SK-N-SH (cell line): ENCODE data around the gene ECI1. TPM values are rescaled to one million over a fixed set of nuclear protein-coding genes. Genes with fewer than 3 reads are reported as not detected.

ENCODE experiments used
- CTCF ChIA-PET: fragments of 300-600, 350-600 bp; formaldehyde crosslinking; extraction: SDS; loops from one replicate; lab custom pipeline; 2021; lab: Yijun Ruan, JAX
- POLR2A ChIA-PET: fragments of 350-600 bp; sonication (Branson Sonifier 250); formaldehyde crosslinking; extraction: SDS; loops from one replicate; lab custom pipeline; 2020; ENCODE audit warnings: antibody characterized with exemption, inconsistent platforms; lab: Yijun Ruan, JAX
- DNase-seq: peaks from one replicate; pipeline ENCODE4 v3.0.0; 2012
- H2AFZ ChIP-seq: fragments of 200-600 bp; sonication (generic); 2 replicates; pipeline ENCODE4 v1.8.1; 2016; ENCODE audit warnings: antibody characterized with exemption, mild to moderate bottlenecking, low read depth
- H3F3A ChIP-seq: fragments of 200-600 bp; sonication (generic); replicated peaks from 2 replicates; pipeline ENCODE3; 2016; ENCODE audit warnings: antibody characterized with exemption, mild to moderate bottlenecking; ENCODE audit not compliant: insufficient read depth
- H3K27ac ChIP-seq, 2 experiments: fragments of 200-500 bp in 1 of 2; fragments of 200-600 bp in 1 of 2; sonication (Bioruptor generic) in 1 of 2; sonication (generic), shearing (Covaris generic) in 1 of 2; 2 replicates each; pipeline versions ENCODE4 v1.5.1 to v1.6.1; 2014 to 2016; ENCODE audit warnings: low read depth in 2 of 2, inconsistent platforms in 1 of 2, low read length in 1 of 2, mild to moderate bottlenecking in 1 of 2, mixed read lengths in 1 of 2
- H3K27me3 ChIP-seq: fragments of 200-600 bp; sonication (generic), shearing (Covaris generic); 2 replicates; pipeline ENCODE4 v1.6.1; 2016; ENCODE audit warnings: mixed run types; ENCODE audit not compliant: insufficient read depth
- H3K36me3 ChIP-seq, 2 experiments: fragments of 200-500 bp in 1 of 2; fragments of 200-600 bp in 1 of 2; sonication (Bioruptor generic) in 1 of 2; sonication (generic) in 1 of 2; replicated peaks in 1 of 2; 2 replicates each; pipeline versions ENCODE3 to v1.5.1; 2014 to 2016; ENCODE audit warnings: low read length in 1 of 2, mild to moderate bottlenecking in 1 of 2; ENCODE audit not compliant: insufficient read depth in 2 of 2, control insufficient read depth in 1 of 2
- H3K4me1 ChIP-seq, 2 experiments: fragments of 200-500 bp in 1 of 2; fragments of 200-600 bp in 1 of 2; sonication (Bioruptor generic) in 1 of 2; sonication (generic), shearing (Covaris generic) in 1 of 2; 2 replicates each; pipeline versions ENCODE4 v1.5.1 to v1.6.1; 2014 to 2016; ENCODE audit warnings: low read depth in 1 of 2, low read length in 1 of 2, mixed run types in 1 of 2; ENCODE audit not compliant: insufficient read depth in 2 of 2, control insufficient read depth in 1 of 2
- H3K4me2 ChIP-seq: fragments of 200-600 bp; sonication (generic), shearing (Covaris generic); 2 replicates; pipeline ENCODE4 v1.6.1; 2017; ENCODE audit warnings: mixed run types
- H3K4me3 ChIP-seq, 2 experiments: fragments of 200-500 bp in 1 of 2; fragments of 200-600 bp in 1 of 2; sonication (Bioruptor generic) in 1 of 2; sonication (generic), shearing (Covaris generic) in 1 of 2; 2 replicates each; pipeline versions ENCODE4 v1.5.1 to v1.8.1; 2014 to 2016; ENCODE audit warnings: low read depth in 2 of 2, inconsistent platforms in 1 of 2, low read length in 1 of 2, mild to moderate bottlenecking in 1 of 2, mixed read lengths in 1 of 2, moderate library complexity in 1 of 2
- H3K79me2 ChIP-seq: fragments of 200-600 bp; sonication (generic); 2 replicates; pipeline ENCODE4 v1.8.1; 2017; ENCODE audit warnings: mild to moderate bottlenecking; ENCODE audit not compliant: insufficient read depth
- H3K9ac ChIP-seq: fragments of 200-600 bp; sonication (generic); 2 replicates; pipeline ENCODE4 v1.6.1; 2017; ENCODE audit warnings: mixed run types
- H3K9me2 ChIP-seq: fragments of 200-600 bp; sonication (generic); 2 replicates; pipeline ENCODE4 v1.6.1; 2017; ENCODE audit warnings: mixed run types
- H3K9me3 ChIP-seq: fragments of 200-600 bp; sonication (generic); 2 replicates; pipeline ENCODE4 v1.6.1; 2017; ENCODE audit warnings: mixed run types, mild to moderate bottlenecking, moderate library complexity
- H4K20me1 ChIP-seq: fragments of 200-600 bp; sonication (generic); 2 replicates; pipeline ENCODE4 v1.6.1; 2017; ENCODE audit warnings: mild to moderate bottlenecking, mixed run types; ENCODE audit not compliant: insufficient read depth
- CHD2 ChIP-seq: fragments of 150-350 bp; IDR thresholded peaks from 2 replicates; pipeline ENCODE4 v1.6.1; 2018; ENCODE audit warnings: low read length; ENCODE audit not compliant: partially characterized antibody
- ELF1 ChIP-seq: IDR thresholded peaks from 2 replicates; pipeline ENCODE4 v1.4.0; 2012
- EZH2phosphoT487 ChIP-seq: fragments of 200-600 bp; sonication (generic); IDR thresholded peaks from 2 replicates; pipeline ENCODE4 v1.6.1; 2017; ENCODE audit warnings: low read depth, mixed run types, mild to moderate bottlenecking, antibody characterized with exemption, moderate library complexity, borderline replicate concordance
- FOSL2 ChIP-seq: IDR thresholded peaks from 2 replicates; pipeline ENCODE4 v1.4.0; 2012; ENCODE audit warnings: low read depth, mild to moderate bottlenecking, moderate library complexity, borderline replicate concordance
- FOXJ3 ChIP-seq: sonication (generic); formaldehyde crosslinking; IDR thresholded peaks from 2 replicates; pipeline ENCODE4 v1.5.1; 2020; ENCODE audit warnings: mild to moderate bottlenecking, missing genetic modification reagents
- NFIC ChIP-seq: IDR thresholded peaks from 2 replicates; pipeline ENCODE4 v1.4.0; 2012; ENCODE audit warnings: borderline replicate concordance
- RAD21 ChIP-seq: IDR thresholded peaks from 2 replicates; pipeline ENCODE4 v1.6.1; 2012; ENCODE audit warnings: mild to moderate bottlenecking, low read length
- RFX5 ChIP-seq: IDR thresholded peaks from 2 replicates; pipeline ENCODE4 v1.6.1; 2012; ENCODE audit warnings: mild to moderate bottlenecking, improper control_type of control experiment, low read length
- RXRA ChIP-seq: IDR thresholded peaks from 2 replicates; pipeline ENCODE4 v1.4.0; 2012; ENCODE audit warnings: low read depth, mild to moderate bottlenecking, borderline replicate concordance
- SMC3 ChIP-seq: IDR thresholded peaks from 2 replicates; pipeline ENCODE4 v1.6.1; 2012; ENCODE audit warnings: low read depth, low read length, improper control_type of control experiment
- TEAD4 ChIP-seq: IDR thresholded peaks from 2 replicates; pipeline ENCODE4 v1.4.0; 2012; ENCODE audit warnings: mild to moderate bottlenecking, borderline replicate concordance; ENCODE audit not compliant: insufficient read depth
- WGBS: methylation state at CpG from one replicate; pipeline ENCODE4 v1.1.6; 2017; ENCODE audit warnings: low lambda C conversion rate; 5-methylcytosine and 5-hydroxymethylcytosine counted together
- polyA plus RNA-seq, 3 experiments: library from polyadenylated mRNA; depleted of rRNA; stranded (reverse); fragments of >200 nt; gene quantifications; 2 replicates each; pipeline ENCODE4 v1.2.3, GENCODE V29; 2012
- TF ChIP-seq, protein P1 (sequence below): IDR thresholded peaks from 2 replicates; pipeline ENCODE4 v1.4.0; 2012; ENCODE audit warnings: low read depth

ECI1 gene
- polyA plus RNA-seq, 1 of the 3 experiments (the other 2 are of a cell fraction), result 61.8 TPM

GRCh38 chr16:2208772-2209171, 42.6 kb downstream of the ECI1 start:
- POLR2A ChIA-PET, result no interaction called here
- CTCF ChIA-PET, result interaction anchor here (1.1 kb wide), 1 partner anchor 186 kb away, joined by 3 read pairs; no protein-coding TSS in a partner anchor
- peaks cover 0 to 36% of the 10 kb centered on the region in 2 experiments for H3K36me3 ChIP-seq

GRCh38 chr16:2208308-2208707, 43.1 kb downstream of the ECI1 start:
- H3K9ac ChIP-seq, result no peak overlapping the region
- no peaks in the 10 kb centered on the region for H3K9me2 ChIP-seq
- WGBS, result 100% methylated on average over 2 of the region's 23 CpGs
- H3K36me3 ChIP-seq, result peaks cover 0 to 36% of the 10 kb centered on the region in 2 experiments
- TF ChIP-seq FOXJ3, result no peak
- TF ChIP-seq RFX5, result no peak
- TF ChIP-seq RXRA, result no peak
- TF ChIP-seq TEAD4, result no peak
- TF ChIP-seq, all 33 proteins: peak for 0
- no peak overlapping the region for H3K27ac ChIP-seq
- peaks cover 11% of the 10 kb centered on the region for H3F3A ChIP-seq
- no peak overlapping the region for H3K4me3 ChIP-seq
- no peaks in the 10 kb centered on the region for H3K27me3 ChIP-seq
- no peak for DNase-seq
- ChIA-PET CTCF (interaction anchor here (1.1 kb wide), 1 partner anchor 186 kb away, joined by 3 read pairs; no protein-coding TSS in a partner anchor), POLR2A (no interaction called here)
- H3K9me3 ChIP-seq, result no peaks in the 10 kb centered on the region
- peaks cover 29% of the 10 kb centered on the region for H3K79me2 ChIP-seq
- H4K20me1 ChIP-seq, result peaks cover 9% of the 10 kb centered on the region; the same call in 1 of the 2 replicates
- H3K4me2 ChIP-seq, result no peak overlapping the region
- H2AFZ ChIP-seq, result no peak overlapping the region
- peaks cover 11 to 36% of the 10 kb centered on the region in 2 experiments; a peak in 3 of 4 replicates for H3K4me1 ChIP-seq

More at GRCh38 chr16:2208772-2209171, 42.6 kb downstream of the ECI1 start:
- TF ChIP-seq RAD21, result no peak
- TF ChIP-seq, protein P1, sequence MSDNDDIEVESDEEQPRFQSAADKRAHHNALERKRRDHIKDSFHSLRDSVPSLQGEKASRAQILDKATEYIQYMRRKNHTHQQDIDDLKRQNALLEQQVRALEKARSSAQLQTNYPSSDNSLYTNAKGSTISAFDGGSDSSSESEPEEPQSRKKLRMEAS, result no peak
- no peak for TF ChIP-seq EZH2phosphoT487
- TF ChIP-seq FOSL2, result no peak
- TF ChIP-seq, all 33 proteins: peak for 0
- Histone ChIP-seq H3F3A (peaks cover 11% of the 10 kb centered on the region), H3K9me2 (no peaks in the 10 kb centered on the region), H3K4me1 (peaks cover 11 to 40% of the 10 kb centered on the region in 2 experiments; a peak in 3 of 4 replicates), H3K4me3 (no peak overlapping the region), H2AFZ (no peak overlapping the region), H3K9ac (no peak overlapping the region), H3K4me2 (no peak overlapping the region), H3K9me3 (no peaks in the 10 kb centered on the region), H3K79me2 (peaks cover 34% of the 10 kb centered on the region), H3K27ac (no peak overlapping the region; a peak in 1 of 4 replicates), H3K27me3 (no peaks in the 10 kb centered on the region), H4K20me1 (peaks cover 11% of the 10 kb centered on the region; the same call in 1 of the 2 replicates)
- no peak for DNase-seq
- 100% methylated on average over 3 of the region's 9 CpGs for WGBS

DNA sequence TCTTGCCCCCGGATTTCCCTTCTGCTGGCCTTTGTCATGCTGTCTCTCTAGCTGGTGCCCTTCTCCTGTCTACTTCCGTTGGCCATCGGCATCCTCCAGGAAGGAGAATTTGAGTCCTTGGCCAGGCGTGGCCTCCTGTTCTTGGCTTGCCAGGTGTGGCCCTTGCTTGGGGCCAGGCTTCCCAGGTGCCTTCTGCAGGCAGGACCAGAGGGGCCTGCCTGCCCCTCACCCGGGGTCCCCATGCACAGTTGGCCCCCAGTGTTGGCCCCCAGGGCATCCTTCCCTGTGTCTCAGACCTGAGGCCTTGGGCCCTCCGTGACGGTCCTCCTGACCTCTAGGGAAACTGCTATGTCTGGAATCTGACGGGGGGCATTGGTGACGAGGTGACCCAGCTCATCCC, 43.5 kb downstream of the ECI1 start:
- no peak for DNase-seq
- ChIA-PET CTCF (no interaction called here), POLR2A (no interaction called here)
- H3K27ac ChIP-seq, result no peak overlapping the region
- H3K79me2 ChIP-seq, result peaks cover 25% of the 10 kb centered on the region
- 96% methylated on average over 6 of the region's 9 CpGs for WGBS
- no peaks in the 10 kb centered on the region for H3K9me2 ChIP-seq
- no peak overlapping the region for H2AFZ ChIP-seq
- no peaks in the 10 kb centered on the region for H3K9me3 ChIP-seq
- peaks cover 5% of the 10 kb centered on the region; the same call in 1 of the 2 replicates for H4K20me1 ChIP-seq
- H3K27me3 ChIP-seq, result no peaks in the 10 kb centered on the region
- no peak overlapping the region for H3K4me3 ChIP-seq
- peaks cover 6 to 31% of the 10 kb centered on the region in 2 experiments; a peak in 3 of 4 replicates for H3K4me1 ChIP-seq
- no peak overlapping the region for H3K4me2 ChIP-seq
- peaks cover 0 to 36% of the 10 kb centered on the region in 2 experiments for H3K36me3 ChIP-seq
- H3K9ac ChIP-seq, result no peak overlapping the region
- TF ChIP-seq RAD21 (no peak), CHD2 (no peak), ELF1 (no peak), NFIC (no peak), SMC3 (no peak)
- H3F3A ChIP-seq, result peaks cover 9% of the 10 kb centered on the region
